Body of pancreas (tissue), 4 donors: ENCODE data around the gene SYNPR. TPM values are rescaled to one million over a fixed set of nuclear protein-coding genes. Genes with fewer than 3 reads are reported as not detected.

Experiments
- ATAC-seq: fragments of 150-250 bp; one replicate; pipeline ENCODE4 v1.9.1; 2016
- DNase-seq, 4 donors: peaks; one replicate each; pipeline ENCODE4 v3.0.0-alpha.2; 2019
- H3K27ac ChIP-seq, 4 donors: fragments of 200-600 bp; sonication (generic); 1 replicate in 3 of 4; 2 replicates in 1 of 4; pipeline versions ENCODE4 v1.5.1 to v1.6.1; 2016 to 2019; ENCODE audit warnings: mild to moderate bottlenecking in 1 of 4, mixed read lengths in 1 of 4, moderate library complexity in 1 of 4
- H3K27me3 ChIP-seq, 2 donors: fragments of 200-600 bp; sonication (generic); one replicate each; pipeline ENCODE4 v1.6.0; 2016; ENCODE audit warnings: mild to moderate bottlenecking in 1 of 2
- H3K36me3 ChIP-seq, 2 donors: fragments of 200-600 bp; sonication (generic); replicated peaks in 1 of 2; 2 replicates each; pipeline ENCODE4 v1.5.1; 2016; ENCODE audit warnings: low read depth in 2 of 2; ENCODE audit not compliant: insufficient read depth in 1 of 2
- H3K4me1 ChIP-seq: fragments of 200-600 bp; sonication (generic); one replicate; pipeline ENCODE4 v1.6.0; 2016
- H3K4me3 ChIP-seq, 2 donors: fragments of 200-600 bp; sonication (generic); 1 replicate in 1 of 2; 2 replicates in 1 of 2; pipeline ENCODE4 v1.5.1; 2016 to 2019
- H3K9me3 ChIP-seq, 3 donors: fragments of 200-600 bp; sonication (generic); 1 replicate in 2 of 3; 2 replicates in 1 of 3; pipeline ENCODE4 v1.5.1; 2016
- POLR2A ChIP-seq, 3 donors: fragments of 450-650 bp; IDR thresholded peaks; one replicate each; pipeline ENCODE4 v1.6.1; 2016; ENCODE audit warnings: antibody characterized with exemption in 3 of 3, mild to moderate bottlenecking in 2 of 3
- WGBS, 2 donors: methylation state at CpG; one replicate each; pipeline ENCODE4 v1.1.5; 2017; 5-methylcytosine and 5-hydroxymethylcytosine counted together
- intact Hi-C: fragments of 100-400 bp; cut with DNase I; formaldehyde crosslinking; loops from one replicate; pipeline ENCODE4 v1.15.1; 2023
- total RNA-seq, 2 donors: library from RNA; depleted of rRNA; stranded (reverse); fragments of >200 nt; gene quantifications; one replicate each; pipeline ENCODE4 v1.1.0, GENCODE V29; 2016
- TF ChIP-seq, protein P1 (sequence below), 7 experiments: fragments of 450-650 bp in 4 of 7; fragments of 200-600 bp in 3 of 7; sonication (generic) in 3 of 7; IDR thresholded peaks; one replicate each; pipeline ENCODE4 v1.5.1; 2016 to 2019; ENCODE audit warnings: antibody characterized with exemption in 7 of 7

Gene SYNPR
- total RNA-seq, 2 donors from 2014 or later = 0.52 TPM; not detected in 1

DNA sequence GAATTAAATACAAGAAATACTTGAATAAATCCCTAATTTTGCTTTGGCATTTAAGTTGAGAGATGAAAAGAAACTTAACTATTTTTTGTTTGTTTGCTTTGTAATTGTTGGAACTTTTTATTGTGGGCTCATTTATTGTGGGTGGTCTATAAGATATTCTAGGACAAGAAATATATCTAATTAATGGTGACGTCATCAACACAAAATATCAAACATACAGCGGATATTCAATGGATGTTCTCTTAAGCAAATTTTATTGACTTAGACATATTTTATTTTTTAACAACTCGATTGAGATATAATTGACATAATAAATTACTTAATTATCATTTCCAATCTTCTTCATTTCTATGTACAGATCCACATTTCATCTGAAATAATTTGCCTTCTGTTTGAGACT lies 30.0 kb downstream of the SYNPR start:
- intact Hi-C loops = no loop called here
- 70 to 76% methylated on average over 3 of the region's 3 CpGs for WGBS, 2 donors
- H3K4me3 ChIP-seq = no peak overlapping the region

DNA sequence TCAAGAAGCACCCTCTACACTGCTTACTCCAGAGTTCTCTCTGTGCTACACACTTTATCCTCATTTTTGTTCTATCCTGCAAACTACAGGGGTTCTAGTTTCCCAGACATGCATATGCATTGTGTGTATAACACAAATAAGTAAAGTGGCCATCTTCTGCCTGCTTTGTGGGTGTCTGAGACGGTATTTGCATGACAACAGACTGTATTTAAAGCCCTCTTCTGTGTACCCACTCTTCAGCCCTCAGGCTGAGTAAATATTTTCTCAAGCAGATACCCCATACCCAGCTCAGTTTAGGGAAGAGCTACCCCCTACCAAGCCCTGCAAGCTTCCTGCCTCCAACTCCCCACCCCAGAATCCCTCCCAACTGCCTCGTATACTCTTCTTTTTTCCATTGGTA lies 31.7 kb downstream of the SYNPR start:
- H3K4me3 ChIP-seq = no peak overlapping the region
- no peaks in the 10 kb centered on the region for H3K4me1 ChIP-seq
- no peak for TF ChIP-seq POLR2A (IDR thresholded peaks at IDR 0.05)
- TF ChIP-seq, protein P1, sequence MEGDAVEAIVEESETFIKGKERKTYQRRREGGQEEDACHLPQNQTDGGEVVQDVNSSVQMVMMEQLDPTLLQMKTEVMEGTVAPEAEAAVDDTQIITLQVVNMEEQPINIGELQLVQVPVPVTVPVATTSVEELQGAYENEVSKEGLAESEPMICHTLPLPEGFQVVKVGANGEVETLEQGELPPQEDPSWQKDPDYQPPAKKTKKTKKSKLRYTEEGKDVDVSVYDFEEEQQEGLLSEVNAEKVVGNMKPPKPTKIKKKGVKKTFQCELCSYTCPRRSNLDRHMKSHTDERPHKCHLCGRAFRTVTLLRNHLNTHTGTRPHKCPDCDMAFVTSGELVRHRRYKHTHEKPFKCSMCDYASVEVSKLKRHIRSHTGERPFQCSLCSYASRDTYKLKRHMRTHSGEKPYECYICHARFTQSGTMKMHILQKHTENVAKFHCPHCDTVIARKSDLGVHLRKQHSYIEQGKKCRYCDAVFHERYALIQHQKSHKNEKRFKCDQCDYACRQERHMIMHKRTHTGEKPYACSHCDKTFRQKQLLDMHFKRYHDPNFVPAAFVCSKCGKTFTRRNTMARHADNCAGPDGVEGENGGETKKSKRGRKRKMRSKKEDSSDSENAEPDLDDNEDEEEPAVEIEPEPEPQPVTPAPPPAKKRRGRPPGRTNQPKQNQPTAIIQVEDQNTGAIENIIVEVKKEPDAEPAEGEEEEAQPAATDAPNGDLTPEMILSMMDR (IDR thresholded peaks at IDR 0.05) = no peak
- no peak for DNase-seq
- intact Hi-C loops = no loop called here
- H3K9me3 ChIP-seq = no peaks in the 10 kb centered on the region
- no peaks in the 10 kb centered on the region for H3K36me3 ChIP-seq
- H3K27ac ChIP-seq = no peak overlapping the region
- ATAC-seq = no peak
- H3K27me3 ChIP-seq = no peaks in the 10 kb centered on the region
- 19 to 41% methylated on average over 2 of the region's 2 CpGs for WGBS, 2 donors

More for the DNA sequence above, 30.0 kb downstream of the SYNPR start:
- Histone ChIP-seq H3K9me3 (no peaks in the 10 kb centered on the region), H3K27me3 (no peaks in the 10 kb centered on the region), H3K27ac (no peak overlapping the region), H3K36me3 (no peaks in the 10 kb centered on the region), H3K4me1 (no peaks in the 10 kb centered on the region)
- no peak for ATAC-seq
- DNase-seq = no peak
- no peak for TF ChIP-seq POLR2A (IDR thresholded peaks at IDR 0.05)
- TF ChIP-seq, protein P1 (IDR thresholded peaks at IDR 0.05) = no peak

DNA sequence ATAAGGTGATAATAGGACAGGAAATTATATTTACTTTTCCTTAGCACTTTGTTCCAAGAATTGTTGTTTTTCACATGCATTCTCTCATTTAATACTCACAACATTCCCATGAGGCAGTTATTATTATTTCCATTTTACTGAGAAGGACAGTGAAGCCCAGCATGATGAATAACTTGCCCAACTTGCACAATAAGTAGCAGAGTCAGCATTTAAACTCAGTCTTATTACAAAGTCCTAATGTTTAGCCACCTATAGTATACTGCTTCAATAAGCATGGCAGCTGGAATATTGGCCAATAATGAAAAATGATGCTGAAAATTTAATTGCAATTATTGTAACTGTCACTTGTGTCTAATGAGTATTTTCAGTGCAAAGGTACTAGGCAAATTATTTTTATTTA lies 45.7 kb downstream of the SYNPR start:
- no peaks in the 10 kb centered on the region for H3K36me3 ChIP-seq
- H3K4me1 ChIP-seq = no peaks in the 10 kb centered on the region
- intact Hi-C loops = no loop called here
- DNase-seq (no peak), ATAC-seq (no peak)
- no peak overlapping the region for H3K27ac ChIP-seq
- TF ChIP-seq POLR2A (IDR thresholded peaks at IDR 0.05) = no peak
- TF ChIP-seq, protein P1 (IDR thresholded peaks at IDR 0.05) = no peak
- H3K27me3 ChIP-seq = no peaks in the 10 kb centered on the region
- no peaks in the 10 kb centered on the region for H3K9me3 ChIP-seq
- H3K4me3 ChIP-seq = no peak overlapping the region

DNA sequence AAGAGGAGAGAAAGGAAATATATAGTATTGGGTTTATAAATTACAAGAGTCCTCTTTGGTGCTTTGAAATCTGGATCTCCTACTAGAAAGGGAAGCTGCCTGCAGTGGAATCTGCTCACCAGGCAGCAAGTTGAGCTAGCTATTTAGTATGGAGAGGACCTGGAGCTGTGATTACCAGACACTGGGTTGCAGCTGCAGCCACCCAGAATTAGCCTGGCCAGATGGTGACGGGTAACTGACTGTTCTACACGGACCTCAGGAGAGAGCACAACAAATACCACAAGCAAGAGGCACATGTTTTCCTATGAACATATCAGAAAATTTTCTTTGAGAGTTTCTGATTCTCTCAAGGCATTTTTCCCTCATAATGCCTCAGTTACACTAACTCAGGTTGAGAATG lies 46.5 kb downstream of the SYNPR start:
- Histone ChIP-seq H3K4me1 (no peaks in the 10 kb centered on the region), H3K4me3 (no peak overlapping the region), H3K36me3 (no peaks in the 10 kb centered on the region), H3K27ac (no peak overlapping the region), H3K27me3 (no peaks in the 10 kb centered on the region), H3K9me3 (no peaks in the 10 kb centered on the region)
- no peak for TF ChIP-seq POLR2A (IDR thresholded peaks at IDR 0.05)
- TF ChIP-seq, protein P1 (IDR thresholded peaks at IDR 0.05) = no peak
- intact Hi-C loops = no loop called here
- ATAC-seq (no peak), DNase-seq (no peak)
- 64 to 69% methylated on average over 2 of the region's 2 CpGs for WGBS, 2 donors

DNA sequence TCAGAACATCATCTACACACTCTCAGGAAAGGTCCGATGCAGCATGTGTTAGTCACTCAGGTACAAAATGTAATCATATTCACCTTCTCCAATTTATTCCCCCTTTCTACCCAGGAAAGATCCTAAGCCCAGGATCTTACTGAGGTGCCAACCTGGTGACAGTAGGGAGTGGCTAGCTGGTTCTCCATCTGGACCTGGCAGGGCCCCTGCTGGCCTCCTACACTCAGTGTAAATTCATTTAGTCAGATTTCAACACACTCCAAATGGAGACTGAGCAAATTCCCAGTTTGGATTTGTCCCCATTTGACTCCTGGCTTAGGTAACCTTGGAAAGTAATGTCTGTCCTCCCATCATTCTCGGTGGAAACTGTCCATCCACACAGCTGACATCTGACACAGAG lies 47.3 kb downstream of the SYNPR start:
- Histone ChIP-seq H3K27ac (no peak overlapping the region), H3K27me3 (no peaks in the 10 kb centered on the region), H3K4me3 (no peak overlapping the region), H3K36me3 (no peaks in the 10 kb centered on the region), H3K9me3 (no peaks in the 10 kb centered on the region), H3K4me1 (no peaks in the 10 kb centered on the region)
- WGBS, 2 donors = 73 to 82% methylated on average over 2 of the region's 2 CpGs
- ATAC-seq (no peak), DNase-seq (no peak)
- intact Hi-C loops = no loop called here
- TF ChIP-seq, protein P1 (IDR thresholded peaks at IDR 0.05) = no peak
- TF ChIP-seq POLR2A (IDR thresholded peaks at IDR 0.05) = no peak
